ENCODE measurements around the gene PRPF6. TPM values are rescaled to one million over a fixed set of nuclear protein-coding genes. Genes with fewer than 3 reads are reported as not detected.

Gene PRPF6
- total RNA-seq, 2 experiments from 2014 or later: 45.1 to 73.7 TPM

- TF ChIP-seq CTCF (conservative IDR thresholded peaks at IDR 0.05; ENCODE audit: low read length): no peak
- no peak for TF ChIP-seq EZH2phosphoT487 (IDR thresholded peaks at IDR 0.05; ENCODE audit: borderline replicate concordance, low read depth, low read length)
- Histone ChIP-seq H3K4me3 (ENCODE audit: low read depth, low read length, poor library complexity, severe bottlenecking) (no peak overlapping the region), H3K4me1 (ENCODE audit: insufficient read depth, low read length, poor library complexity, severe bottlenecking) (peaks cover 42% of the 10 kb centered on the region), H4K20me1 (ENCODE audit: insufficient read depth, low read length) (no peaks in the 10 kb centered on the region), H3K36me3 (ENCODE audit: insufficient read depth, low read length) (peaks cover 4% of the 10 kb centered on the region; the same call in 1 of the 2 replicates), H2AFZ (ENCODE audit: low read length) (no peak overlapping the region), H3K79me2 (ENCODE audit: insufficient read depth, low read depth, low read length) (no peaks in the 10 kb centered on the region), H3K9me2 (ENCODE audit: insufficient read depth, low read length) (no peaks in the 10 kb centered on the region), H3K9me3 (ENCODE audit: low read length) (no peaks in the 10 kb centered on the region), H3K27ac (ENCODE audit: low read depth, low read length, poor library complexity, severe bottlenecking) (no peak overlapping the region), H3K4me2 (ENCODE audit: low read length) (no peak overlapping the region)
- no TSS peak for BruUV-seq (replicated peaks)
- DNase-seq (ENCODE audit: low spot score): no peak
- intact Hi-C loops (cut with micrococcal nuclease; ENCODE audit: unreplicated experiment): no loop called here
- CTCF ChIA-PET (ENCODE audit: unreplicated experiment): no interaction called here
- POLR2A ChIA-PET: no interaction called here
Observed at GRCh38 chr20:64067005-64067632, 86.2 kb downstream of the PRPF6 start.

GRCh38 chr20:64067733-64068307, 86.9 kb downstream of the PRPF6 start:
- H3K27ac ChIP-seq (ENCODE audit: low read depth, low read length, poor library complexity, severe bottlenecking): no peak overlapping the region
- ChIA-PET CTCF (ENCODE audit: unreplicated experiment) (no interaction called here), POLR2A (no interaction called here)
- intact Hi-C loops (cut with micrococcal nuclease; ENCODE audit: unreplicated experiment): no loop called here
- no peaks in the 10 kb centered on the region for H3K9me3 ChIP-seq (ENCODE audit: low read length)
- peaks cover 11% of the 10 kb centered on the region; the same call in 1 of the 2 replicates for H3K36me3 ChIP-seq (ENCODE audit: insufficient read depth, low read length)
- no peak overlapping the region for H2AFZ ChIP-seq (ENCODE audit: low read length)
- no peaks in the 10 kb centered on the region for H3K79me2 ChIP-seq (ENCODE audit: insufficient read depth, low read depth, low read length)
- no peak for TF ChIP-seq CTCF (conservative IDR thresholded peaks at IDR 0.05; ENCODE audit: low read length)
- no peak for DNase-seq (ENCODE audit: low spot score)
- no peaks in the 10 kb centered on the region for H3K9me2 ChIP-seq (ENCODE audit: insufficient read depth, low read length)
- H4K20me1 ChIP-seq (ENCODE audit: insufficient read depth, low read length): no peaks in the 10 kb centered on the region
- no peak overlapping the region for H3K4me3 ChIP-seq (ENCODE audit: low read depth, low read length, poor library complexity, severe bottlenecking)
- BruUV-seq (replicated peaks): no TSS peak
- H3K4me1 ChIP-seq (ENCODE audit: insufficient read depth, low read length, poor library complexity, severe bottlenecking): peaks cover 36% of the 10 kb centered on the region
- no peak overlapping the region for H3K4me2 ChIP-seq (ENCODE audit: low read length)

GRCh38 chr20:64068386-64069208, 87.7 kb downstream of the PRPF6 start:
- Histone ChIP-seq H3K27ac (ENCODE audit: low read depth, low read length, poor library complexity, severe bottlenecking) (no peak overlapping the region), H3K36me3 (ENCODE audit: insufficient read depth, low read length) (peaks cover 19% of the 10 kb centered on the region; the same call in 1 of the 2 replicates), H2AFZ (ENCODE audit: low read length) (no peak overlapping the region), H3K79me2 (ENCODE audit: insufficient read depth, low read depth, low read length) (no peaks in the 10 kb centered on the region), H3K4me2 (ENCODE audit: low read length) (no peak overlapping the region), H3K4me3 (ENCODE audit: low read depth, low read length, poor library complexity, severe bottlenecking) (no peak overlapping the region), H3K9me3 (ENCODE audit: low read length) (no peaks in the 10 kb centered on the region), H4K20me1 (ENCODE audit: insufficient read depth, low read length) (no peaks in the 10 kb centered on the region), H3K9me2 (ENCODE audit: insufficient read depth, low read length) (no peaks in the 10 kb centered on the region), H3K4me1 (ENCODE audit: insufficient read depth, low read length, poor library complexity, severe bottlenecking) (peaks cover 36% of the 10 kb centered on the region)
- no TSS peak for BruUV-seq (replicated peaks)
- POLR2A ChIA-PET: no interaction called here
- intact Hi-C loops (cut with micrococcal nuclease; ENCODE audit: unreplicated experiment): no loop called here
- no peak for DNase-seq (ENCODE audit: low spot score)
- no peak for TF ChIP-seq EZH2phosphoT487 (IDR thresholded peaks at IDR 0.05; ENCODE audit: borderline replicate concordance, low read depth, low read length)
- no peak for TF ChIP-seq CTCF (conservative IDR thresholded peaks at IDR 0.05; ENCODE audit: low read length)
- CTCF ChIA-PET (ENCODE audit: unreplicated experiment): no interaction called here
